ENCODE data around the gene RPE65. TPM values are rescaled to one million over a fixed set of nuclear protein-coding genes. Genes with fewer than 3 reads are reported as not detected.

The RPE65 gene
- total and polyA plus RNA-seq, 2 of the 8 experiments (the other 6 are each of a cell fraction or from before 2014, with no cell fraction given): not detected

DNA sequence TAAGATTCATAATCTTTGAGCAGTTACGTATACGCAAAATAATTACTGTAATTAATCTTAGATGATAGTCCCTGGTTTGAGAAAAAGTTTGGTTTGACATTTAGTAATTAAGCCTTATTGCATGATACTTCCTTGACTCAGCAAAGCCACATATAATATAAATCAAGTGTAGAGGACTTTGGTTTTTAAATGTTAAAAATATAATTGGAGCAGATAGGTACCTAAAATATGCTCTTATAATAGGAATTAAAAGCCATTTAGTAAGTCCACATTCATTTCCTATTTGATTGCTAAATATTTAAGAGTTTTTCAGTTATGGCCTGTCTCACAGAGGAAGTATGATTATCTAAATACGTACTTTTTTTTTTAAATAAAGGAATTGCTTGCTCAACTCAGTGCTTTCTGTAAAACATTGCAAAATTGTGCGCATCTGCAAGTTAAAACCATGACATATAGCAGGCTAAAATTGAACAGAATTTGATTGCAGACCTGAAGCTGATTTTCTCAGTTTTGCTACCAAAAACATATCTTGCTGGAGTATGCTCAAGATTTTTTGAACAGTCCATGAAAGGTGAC is 20.4 kb downstream of the RPE65 start:
- Histone ChIP-seq H2AFZ (ENCODE audit: low read length) (no peak overlapping the region), H3K79me2 (ENCODE audit: control insufficient read depth in 1 of 2, insufficient read depth in 2 of 2, low read length in 2 of 2) (no peaks in the 10 kb centered on the region), H4K20me1 (replicated peaks in 1 of 2; ENCODE audit: control insufficient read depth in 1 of 2, insufficient read depth in 2 of 2, low read length in 2 of 2) (no peaks in the 10 kb centered on the region), H3K9me3 (ENCODE audit: insufficient read depth in 2 of 2, low read depth in 1 of 2, low read length in 1 of 2) (no peaks in the 10 kb centered on the region), H4K5ac (ENCODE audit: insufficient read length, low read depth, low read length) (no peak overlapping the region), H3K4me3 (ENCODE audit: extremely low read depth in 1 of 4, insufficient read depth in 2 of 4, low read depth in 3 of 4, low read length in 4 of 4) (no peak overlapping the region), H3K4me1 (replicated peaks in 1 of 4; ENCODE audit: control insufficient read depth in 3 of 4, insufficient read depth in 4 of 4, low read length in 3 of 4) (no peaks in the 10 kb centered on the region), H4K91ac (replicated peaks; ENCODE audit: insufficient read length, low read length) (no peak overlapping the region), H3K23me2 (ENCODE audit: low read depth, low read length) (no peaks in the 10 kb centered on the region; the same call in 1 of the 2 replicates), H3K9ac (replicated peaks in 1 of 4; ENCODE audit: extremely low read depth in 1 of 4, low read depth in 3 of 4, low read length in 3 of 4) (no peak overlapping the region), H3K18ac (ENCODE audit: extremely low read depth, low read length) (no peak overlapping the region), H2BK5ac (ENCODE audit: low read depth, low read length) (no peak overlapping the region), H3K56ac (replicated peaks; ENCODE audit: insufficient read length, low read depth, low read length) (no peak overlapping the region), H3K23ac (ENCODE audit: insufficient read length) (no peak overlapping the region), H3K36me3 (ENCODE audit: control insufficient read depth in 2 of 4, insufficient read depth in 4 of 4, low read length in 3 of 4) (no peaks in the 10 kb centered on the region), H3K27me3 (replicated peaks in 1 of 4; ENCODE audit: control insufficient read depth in 3 of 4, extremely low read depth in 1 of 4, insufficient read depth in 3 of 4, low read length in 3 of 4) (no peaks in the 10 kb centered on the region), H3K4me2 (ENCODE audit: insufficient read depth in 1 of 2, low read depth in 2 of 2, low read length in 2 of 2) (no peak overlapping the region), H2BK20ac (ENCODE audit: low read length) (no peak overlapping the region), H4K8ac (ENCODE audit: extremely low read depth, insufficient read depth, low read length) (no peak overlapping the region), H2BK15ac (ENCODE audit: low read length) (no peak overlapping the region), H3K79me1 (ENCODE audit: low read depth, low read length) (no peaks in the 10 kb centered on the region), H3K14ac (ENCODE audit: insufficient read length) (no peak overlapping the region), H3K4ac (replicated peaks; ENCODE audit: insufficient read length, low read depth, low read length) (no peak overlapping the region), H2BK120ac (replicated peaks; ENCODE audit: low read depth, low read length) (no peak overlapping the region), H2AK5ac (ENCODE audit: low read depth, low read length) (no peak overlapping the region), H2BK12ac (ENCODE audit: low read depth, low read length) (no peak overlapping the region), H3K27ac (ENCODE audit: low read depth, low read length) (no peak overlapping the region)
- ChIA-PET CTCF (ENCODE audit: partially characterized antibody) (interaction anchor here (0.8 to 2.2 kb wide), 4 partner anchors 13 to 19 kb away, joined by 3 to 12 read pairs (median 5); no protein-coding TSS in a partner anchor), POLR2A (ENCODE audit: partially characterized antibody) (no interaction called here)
- DNase-seq (ENCODE audit: low read depth in 1 of 2, low spot score in 2 of 2) (no peak), FAIRE-seq (no peak)
- TF ChIP-seq TAF7 (optimal IDR thresholded peaks at IDR 0.05; ENCODE audit: borderline replicate concordance, low read depth, low read length): no peak
- no peak for TF ChIP-seq KDM5A (IDR thresholded peaks at IDR 0.05; ENCODE audit: low read length)
- TF ChIP-seq ASH2L (IDR thresholded peaks at IDR 0.05; ENCODE audit: low read length): no peak
- TF ChIP-seq SP1 (IDR thresholded peaks at IDR 0.05; ENCODE audit: low read depth, low read length): no peak
- TF ChIP-seq JUND (IDR thresholded peaks at IDR 0.05; ENCODE audit: low read length): no peak
- TF ChIP-seq TAF1 (IDR thresholded peaks at IDR 0.05; ENCODE audit: low read depth, low read length): no peak
- TF ChIP-seq RFX5 (IDR thresholded peaks at IDR 0.05; ENCODE audit: borderline replicate concordance, low read depth, low read length): no peak
- 87% methylated on average over 4 of the region's 4 CpGs; no CpG with 5 or more reads in 1 of the 2 experiments for WGBS, 2 experiments (ENCODE audit: extremely low coverage in 1 of 2, insufficient coverage in 1 of 2, insufficient read length in 1 of 2, insufficient replicate concordance in 2 of 2, low coverage in 1 of 2, low lambda C conversion rate in 2 of 2, missing lambda C conversion rate in 1 of 2)

Data from H1 (cell line).